NCI-H82 treated with DMSO at 0.1 percent for 48 hours (cell line): ENCODE measurements around the gene OTOP2.

ENCODE experiments used
- DNase-seq: peaks from one replicate; lab custom pipeline; 2025; ENCODE audit not compliant: unreplicated experiment; lab: John Stamatoyannopoulos, UW

OTOP2 gene

DNA sequence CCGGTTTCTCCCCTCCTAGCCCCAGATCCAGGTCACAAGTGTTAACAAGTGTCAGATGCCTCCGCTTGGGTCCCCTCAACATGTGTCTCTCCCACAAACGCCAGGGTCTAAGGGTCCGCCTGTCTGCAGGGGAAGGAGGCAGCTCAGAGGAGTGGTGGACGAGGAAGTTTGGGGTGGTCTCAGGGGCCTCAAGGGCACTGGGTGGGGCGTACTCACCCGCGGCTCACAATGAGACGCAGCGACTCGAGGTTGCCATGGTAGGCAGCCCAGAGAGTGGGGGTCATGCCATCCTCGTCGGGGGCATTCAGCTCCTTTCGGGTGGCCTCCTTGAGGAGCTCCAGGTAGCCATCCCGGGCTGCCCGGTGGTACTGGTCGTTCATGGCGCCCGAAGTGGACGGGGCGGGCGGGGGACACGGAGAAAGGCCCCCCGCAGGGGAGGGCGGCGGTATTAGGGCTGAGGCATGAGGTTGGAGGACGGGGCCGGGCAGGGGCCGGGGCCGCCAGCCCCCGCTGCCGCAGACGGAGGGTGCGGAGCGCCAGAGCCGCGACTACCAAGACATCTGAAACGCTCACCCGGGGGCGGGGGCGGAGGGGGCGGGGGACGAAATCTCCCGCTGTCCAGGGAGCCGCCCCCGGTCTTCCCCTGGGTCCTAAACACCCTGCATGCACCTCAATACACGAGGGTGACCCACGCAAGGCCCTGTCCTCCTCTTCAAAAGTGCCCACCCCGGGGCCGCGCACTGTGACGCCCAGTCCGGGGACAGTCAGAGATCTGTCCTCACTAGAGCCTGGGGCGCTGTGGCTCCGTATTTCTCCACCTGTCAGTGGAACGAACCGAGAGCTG lies 1.2 kb upstream of the OTOP2 start, which contains the start of gene USH1G:
USH1G (minus strand) TSS at position 562 of the 844 bp plus-strand sequence; CDS start at position 380, 182 bp downstream.
- DNase-seq, result no peak

DNA sequence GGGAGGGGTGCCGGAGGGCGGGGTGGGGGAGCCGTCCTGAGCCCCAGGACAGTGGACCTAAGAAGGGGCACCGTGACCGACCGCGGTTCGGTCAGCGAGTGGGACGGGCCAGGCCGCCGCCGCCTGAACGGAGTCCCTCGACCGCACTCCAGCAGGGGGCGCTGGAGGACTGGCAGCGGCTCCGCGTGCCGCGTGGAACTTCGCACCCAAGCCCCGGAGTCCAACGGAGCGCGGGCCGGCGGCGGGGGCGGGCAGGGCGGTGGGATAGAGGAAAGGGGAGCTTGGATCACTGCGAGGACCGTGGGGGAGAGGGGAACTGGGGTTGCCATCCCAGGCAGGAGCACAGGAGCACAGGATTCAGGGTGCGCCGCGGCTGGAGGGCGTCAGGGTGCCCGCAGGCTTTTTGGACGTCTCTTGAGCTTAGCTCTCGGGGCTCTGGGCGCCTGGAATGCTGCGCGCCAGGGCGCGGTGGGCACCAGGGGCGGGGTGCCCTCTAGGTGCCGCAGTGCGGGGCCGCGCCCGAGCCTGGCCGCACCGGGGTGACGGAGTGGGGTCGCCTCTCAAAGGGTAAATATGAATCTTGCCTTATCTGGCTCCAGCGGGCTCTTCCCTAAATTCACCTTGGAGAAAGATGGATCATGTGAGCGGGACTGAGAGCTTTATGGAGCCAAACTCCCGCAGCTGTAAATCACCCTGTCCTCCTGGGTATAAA lies 379 bp upstream of the OTOP2 start:
- DNase-seq, result no peak

DNA sequence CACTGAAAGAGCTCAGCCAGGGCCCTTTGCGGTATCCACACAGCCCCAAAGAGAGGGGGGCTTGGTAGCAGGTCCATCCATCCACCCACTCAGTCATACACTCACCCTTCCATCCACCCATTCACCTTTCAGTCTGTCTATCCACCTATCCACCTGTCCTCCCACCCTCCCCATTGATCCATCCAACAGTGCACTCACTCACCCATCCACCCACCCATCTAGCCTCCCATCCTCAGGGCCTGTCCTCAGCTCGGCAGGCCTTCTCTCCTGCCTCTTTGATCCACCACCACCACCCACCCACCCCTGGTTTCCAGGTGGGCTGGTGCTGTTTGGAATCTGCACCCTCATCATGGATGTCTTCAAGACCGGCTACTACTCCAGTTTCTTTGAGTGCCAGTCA lies 1.2 kb downstream of the OTOP2 start:
- no peak for DNase-seq

DNA sequence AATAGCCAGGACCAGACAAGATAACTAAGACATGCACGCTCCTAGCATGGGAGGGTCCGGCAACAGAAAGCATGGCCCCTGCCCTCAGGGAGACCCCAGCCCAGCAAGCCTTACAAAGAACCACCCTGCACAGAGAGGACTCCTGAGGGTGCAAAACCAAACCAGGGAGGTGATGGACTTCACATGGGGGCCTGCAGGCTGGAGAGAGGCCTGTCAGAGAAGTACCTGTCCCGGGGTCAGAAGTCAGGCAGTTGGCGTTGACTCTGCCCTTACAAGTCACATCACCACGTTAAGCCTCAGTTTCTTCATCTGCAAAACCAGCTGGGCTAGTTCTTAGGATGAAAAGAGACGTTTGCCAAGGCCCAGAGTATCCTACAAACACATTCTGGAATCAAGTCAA lies 4.7 kb downstream of the OTOP2 start:
- no peak for DNase-seq

DNA sequence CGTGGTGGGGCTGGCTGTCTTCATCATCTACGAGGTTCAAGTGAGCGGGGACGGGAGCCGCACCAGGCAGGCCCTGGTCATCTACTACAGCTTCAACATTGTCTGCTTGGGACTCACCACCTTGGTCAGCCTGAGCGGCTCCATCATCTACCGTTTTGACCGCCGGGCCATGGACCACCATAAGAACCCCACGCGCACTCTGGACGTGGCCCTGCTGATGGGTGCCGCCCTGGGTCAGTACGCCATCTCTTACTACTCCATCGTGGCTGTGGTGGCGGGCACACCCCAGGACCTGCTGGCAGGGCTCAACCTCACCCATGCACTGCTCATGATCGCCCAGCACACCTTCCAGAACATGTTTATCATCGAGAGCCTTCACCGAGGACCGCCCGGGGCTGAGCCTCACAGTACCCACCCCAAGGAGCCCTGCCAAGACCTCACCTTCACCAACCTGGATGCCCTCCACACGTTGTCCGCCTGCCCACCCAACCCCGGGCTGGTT lies 6.5 kb downstream of the OTOP2 start:
- no peak for DNase-seq

DNA sequence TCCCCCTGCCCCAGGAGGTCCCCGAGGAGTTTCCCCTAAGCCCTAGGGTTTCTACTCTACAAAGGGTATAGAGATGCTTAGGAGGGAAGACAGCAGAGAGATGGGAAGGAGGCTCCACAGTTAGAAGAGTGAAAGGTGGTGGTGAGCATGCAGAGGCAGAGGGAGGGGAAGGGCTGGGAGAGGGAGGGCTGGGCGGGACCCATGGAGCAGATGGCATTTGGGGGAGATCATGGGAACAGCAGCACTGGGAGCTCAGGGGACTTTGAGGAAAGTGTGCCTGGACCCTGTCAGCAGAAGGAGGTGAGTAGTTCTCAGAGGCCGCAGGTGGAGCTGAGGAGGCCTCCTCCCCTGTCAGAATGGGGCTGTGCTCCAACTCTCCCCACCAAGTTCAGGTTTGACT lies 11.0 kb downstream of the OTOP2 start:
- DNase-seq, result peak; percentile 52

DNA sequence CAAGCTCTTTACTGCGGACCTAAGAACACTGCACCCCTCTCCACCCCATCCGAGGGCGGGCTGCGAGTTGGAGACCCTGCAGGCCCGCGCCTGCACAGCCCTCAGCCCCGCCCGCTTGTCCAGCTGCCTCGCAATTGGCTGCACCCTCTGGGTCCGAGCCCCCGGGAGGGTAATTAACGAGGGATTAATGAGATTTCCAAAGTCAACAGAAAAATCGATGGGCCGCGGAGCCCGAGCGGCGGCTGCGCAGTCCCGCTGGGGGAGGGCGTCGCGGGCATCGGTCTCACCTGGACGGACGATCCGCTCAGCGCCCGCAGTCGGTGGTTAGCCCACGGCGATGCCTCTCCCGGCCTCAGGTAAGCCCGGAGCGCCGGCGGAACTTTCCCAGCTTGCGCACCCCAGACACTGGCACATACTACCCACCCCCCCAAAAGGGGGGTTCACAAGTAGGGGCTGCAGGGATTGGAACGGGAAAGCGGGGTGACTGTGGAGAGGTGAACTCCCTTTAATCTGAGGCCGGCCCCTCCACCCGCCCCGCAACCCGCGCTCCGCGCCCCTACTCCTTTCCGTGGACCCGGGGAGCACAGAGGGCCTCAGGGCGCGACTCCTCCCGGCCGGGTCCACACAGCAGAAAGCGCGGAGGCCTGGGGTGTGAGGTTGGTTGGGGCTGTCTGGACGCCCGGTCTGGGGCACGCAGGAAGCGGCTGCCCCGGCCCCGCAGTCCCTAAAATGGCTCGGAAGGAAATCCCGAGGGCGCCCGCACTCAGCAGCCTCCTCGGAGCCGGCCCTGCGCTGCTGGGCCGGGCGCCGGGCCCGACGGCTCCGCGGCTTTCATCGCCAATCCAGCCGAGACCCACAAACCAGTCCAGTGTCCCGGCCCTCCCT lies 11.8 kb downstream of the OTOP2 start, which contains the start of gene OTOP3:
OTOP3 (plus strand) TSS at position 314 of the 885 bp plus-strand sequence; CDS start at position 338, 24 bp downstream.
- peak; percentile 77 for DNase-seq

DNA sequence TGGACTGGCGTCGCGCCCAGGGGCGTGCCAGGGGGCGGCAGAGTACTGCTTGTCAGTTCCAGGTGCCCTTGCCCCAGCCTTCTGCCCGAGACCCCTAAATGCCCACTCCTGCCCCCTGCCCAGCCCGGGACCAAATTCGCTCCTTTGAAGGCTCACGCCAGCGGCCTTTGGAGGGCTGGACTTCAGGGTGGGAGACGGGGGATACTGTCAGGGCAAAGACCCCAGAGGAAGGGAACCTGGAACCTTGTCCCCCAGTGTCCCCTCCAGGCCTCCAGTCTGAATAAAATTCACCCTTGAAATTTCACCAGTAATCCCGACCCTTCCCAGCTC lies 12.4 kb downstream of the OTOP2 start:
- DNase-seq, result no peak

DNA sequence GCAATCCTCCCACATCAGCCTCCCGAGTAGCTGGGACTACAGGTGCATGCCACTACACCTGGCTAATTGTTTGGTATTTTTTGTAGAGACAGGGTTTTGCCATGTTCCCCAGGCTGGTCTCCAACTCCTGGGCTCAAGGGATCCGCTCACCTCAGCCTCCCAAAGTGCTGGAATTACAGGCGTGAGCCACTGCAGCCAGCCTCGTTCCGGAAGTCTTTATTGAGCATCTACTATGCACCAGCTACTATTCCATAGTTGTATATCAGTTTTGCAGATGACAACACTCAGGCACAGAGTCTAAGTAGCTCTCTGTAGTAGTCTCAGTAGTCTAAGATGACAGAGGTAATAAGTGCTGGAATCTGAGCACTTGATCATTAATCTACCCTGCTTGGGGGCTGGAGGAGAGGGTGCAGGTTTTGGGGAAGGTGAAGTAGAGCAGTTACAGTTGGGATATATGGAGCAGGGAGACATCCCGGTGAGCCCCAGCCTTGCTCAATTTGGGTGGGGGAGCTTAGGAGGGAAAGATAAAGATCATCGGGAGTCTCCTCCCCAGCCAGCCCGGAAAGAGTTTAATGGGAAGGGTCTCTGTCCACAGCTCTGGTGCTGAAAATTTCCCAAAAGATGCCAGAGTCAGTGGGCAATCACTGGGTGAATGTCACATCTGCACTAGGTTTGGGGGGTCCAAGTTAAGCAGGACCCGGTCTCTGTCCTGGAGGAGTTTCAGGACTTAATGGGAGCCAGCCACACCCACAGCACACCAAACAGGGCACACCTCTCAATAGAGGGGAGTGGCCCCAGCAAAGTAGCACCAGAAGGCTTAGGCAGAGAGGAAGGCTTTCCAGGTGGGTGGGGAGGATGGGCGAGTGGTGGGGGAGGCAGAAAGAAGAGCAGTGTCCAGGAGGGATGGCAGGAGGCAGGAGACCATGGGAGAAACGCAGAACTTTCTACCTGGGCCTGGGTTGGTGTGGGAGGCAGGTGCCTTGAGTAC lies 13.3 kb downstream of the OTOP2 start:
- DNase-seq, result peak; percentile 12

DNA sequence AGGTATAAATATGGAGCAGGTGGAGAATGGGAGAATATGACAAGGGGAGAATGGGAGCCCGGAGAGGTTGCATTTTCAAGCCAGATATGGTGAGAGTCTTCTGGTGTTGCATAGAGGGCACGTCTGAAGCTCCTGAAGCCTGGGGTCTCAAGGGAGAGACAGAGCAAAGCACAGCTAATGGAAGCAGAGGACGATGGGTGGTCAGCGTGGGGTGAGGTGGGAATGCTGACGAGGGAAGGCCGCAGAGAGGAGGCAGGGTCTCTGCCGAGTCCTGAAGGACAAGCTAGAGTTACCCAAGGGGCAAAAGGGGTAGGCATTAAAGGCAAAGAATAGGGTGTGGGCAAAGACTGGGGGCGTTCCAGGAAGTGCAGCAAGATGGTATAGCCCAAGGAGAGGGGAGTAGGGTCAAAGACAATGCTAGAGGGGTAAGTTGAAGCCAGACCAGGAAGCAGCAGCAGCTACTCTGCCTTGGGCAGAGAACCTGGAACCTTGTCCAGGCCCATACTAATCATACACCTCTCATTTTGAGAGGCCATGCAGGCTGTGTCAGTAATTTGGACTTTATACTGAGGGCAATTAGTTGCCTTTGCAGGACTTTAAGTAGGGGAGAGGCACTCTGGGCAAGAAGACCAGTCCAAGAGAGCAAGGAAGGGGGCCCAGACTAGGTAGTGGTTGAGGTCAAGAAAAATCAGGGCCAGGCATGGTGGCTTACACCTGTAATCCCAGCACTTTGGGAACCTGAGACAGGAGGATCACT lies 14.3 kb downstream of the OTOP2 start:
- no peak for DNase-seq

DNA sequence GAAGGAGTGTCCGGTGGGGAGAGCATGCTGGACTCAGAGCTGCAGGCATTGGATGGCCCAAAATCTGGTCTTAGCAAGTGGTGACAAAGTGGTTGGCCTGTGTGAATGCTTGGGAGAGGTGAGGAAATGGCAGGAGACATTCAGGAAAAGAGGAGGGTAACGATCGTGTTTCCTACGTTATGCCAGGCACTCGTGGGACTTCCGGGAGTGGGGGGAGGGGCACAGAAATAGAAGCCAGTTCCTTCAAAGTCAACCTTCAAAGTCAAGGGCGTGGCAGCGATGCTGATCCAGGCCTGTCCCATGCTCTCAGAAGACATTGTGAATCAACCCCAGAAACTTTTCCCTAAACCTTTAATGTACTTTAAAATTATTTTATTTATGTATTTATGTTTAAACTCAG lies 15.5 kb downstream of the OTOP2 start:
- DNase-seq, result no peak

DNA sequence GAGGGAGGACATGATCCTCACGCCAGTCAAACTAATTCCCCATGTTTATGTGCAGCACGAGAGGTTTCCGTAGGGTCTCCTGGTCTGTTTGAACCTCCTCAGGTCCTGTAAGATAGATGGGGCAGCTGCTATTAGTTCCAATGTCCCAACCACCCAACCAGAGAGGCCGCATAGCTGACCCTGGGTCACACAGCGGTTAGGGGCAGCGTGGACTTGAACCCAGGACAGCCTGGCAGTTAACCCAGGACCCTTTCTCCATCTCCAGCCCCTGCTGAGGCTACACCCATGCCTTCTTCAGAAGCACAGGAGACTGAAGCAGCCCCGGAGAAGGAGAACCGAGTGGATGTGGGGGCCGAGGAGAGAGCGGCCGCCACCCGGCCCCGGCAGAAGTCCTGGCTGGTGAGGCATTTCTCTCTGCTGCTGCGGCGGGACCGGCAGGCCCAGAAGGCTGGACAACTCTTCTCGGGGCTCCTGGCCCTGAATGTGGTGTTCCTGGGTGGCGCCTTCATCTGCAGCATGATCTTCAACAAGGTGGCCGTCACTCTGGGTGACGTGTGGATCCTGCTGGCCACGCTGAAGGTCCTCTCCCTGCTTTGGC lies 17.2 kb downstream of the OTOP2 start:
- DNase-seq, result no peak

DNA sequence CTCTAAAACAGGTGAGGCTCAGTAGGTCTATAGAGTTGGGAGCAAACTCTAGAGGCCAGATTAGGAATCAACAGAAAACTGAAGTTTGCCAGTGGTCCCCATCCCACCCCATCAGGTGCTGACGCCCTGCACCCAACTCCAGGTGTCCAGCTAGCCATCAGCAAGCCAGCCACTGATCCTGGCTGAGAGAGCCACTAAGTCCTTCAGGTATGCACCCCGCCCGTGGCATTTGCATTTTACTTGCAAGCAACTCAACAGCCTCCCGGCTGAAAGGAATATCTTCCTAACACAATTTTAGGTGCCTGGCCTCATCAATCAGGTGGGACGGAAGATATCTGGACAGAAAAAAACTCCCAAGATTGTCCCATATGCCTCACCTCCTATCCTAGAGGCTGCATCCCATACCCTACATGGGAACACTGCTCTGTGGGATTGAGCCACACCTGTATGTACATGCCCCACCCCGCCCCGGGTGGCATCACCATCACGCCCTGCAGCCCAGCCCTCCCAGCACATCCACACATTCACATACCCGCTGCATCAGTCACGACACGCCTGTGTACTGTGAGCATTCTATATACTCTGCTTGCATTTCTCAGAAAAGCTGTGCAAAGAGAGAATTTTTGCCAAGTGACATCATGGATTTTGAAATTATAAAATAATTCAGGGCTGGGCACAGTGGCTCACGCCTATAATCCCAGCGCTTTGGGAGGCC lies 19.9 kb downstream of the OTOP2 start:
- DNase-seq, result no peak

DNA sequence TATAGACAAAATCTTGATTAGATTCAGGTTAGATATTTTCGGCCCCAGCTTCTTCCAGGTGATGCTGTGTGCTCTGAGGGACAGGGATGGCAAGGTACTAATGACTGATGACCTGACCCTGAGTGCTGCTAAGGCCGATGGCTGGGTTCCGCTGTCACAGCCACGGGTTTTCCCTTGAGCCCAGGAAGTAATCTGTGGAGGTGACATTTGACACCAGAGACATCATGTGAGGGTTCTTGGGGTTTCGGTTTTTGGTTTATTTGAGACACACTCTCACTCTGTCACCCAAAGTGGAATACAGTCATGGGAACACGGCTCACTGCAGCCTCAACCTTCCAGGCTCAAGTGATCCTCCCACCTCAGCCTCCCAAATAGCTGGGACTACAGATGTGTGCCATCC lies 21.5 kb downstream of the OTOP2 start:
- no peak for DNase-seq

DNA sequence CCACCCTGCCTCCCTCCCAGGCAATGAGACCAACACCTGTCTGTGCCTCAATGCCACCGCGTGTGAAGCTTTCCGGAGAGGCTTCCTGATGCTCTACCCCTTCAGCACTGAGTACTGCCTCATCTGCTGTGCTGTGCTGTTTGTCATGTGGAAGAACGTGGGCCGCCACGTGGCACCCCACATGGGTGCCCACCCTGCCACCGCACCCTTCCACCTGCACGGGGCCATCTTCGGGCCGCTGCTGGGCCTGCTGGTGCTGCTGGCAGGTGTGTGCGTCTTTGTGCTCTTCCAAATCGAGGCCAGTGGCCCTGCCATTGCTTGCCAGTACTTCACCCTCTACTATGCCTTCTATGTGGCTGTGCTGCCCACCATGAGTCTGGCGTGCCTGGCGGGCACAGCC lies 22.6 kb downstream of the OTOP2 start:
- no peak for DNase-seq

DNA sequence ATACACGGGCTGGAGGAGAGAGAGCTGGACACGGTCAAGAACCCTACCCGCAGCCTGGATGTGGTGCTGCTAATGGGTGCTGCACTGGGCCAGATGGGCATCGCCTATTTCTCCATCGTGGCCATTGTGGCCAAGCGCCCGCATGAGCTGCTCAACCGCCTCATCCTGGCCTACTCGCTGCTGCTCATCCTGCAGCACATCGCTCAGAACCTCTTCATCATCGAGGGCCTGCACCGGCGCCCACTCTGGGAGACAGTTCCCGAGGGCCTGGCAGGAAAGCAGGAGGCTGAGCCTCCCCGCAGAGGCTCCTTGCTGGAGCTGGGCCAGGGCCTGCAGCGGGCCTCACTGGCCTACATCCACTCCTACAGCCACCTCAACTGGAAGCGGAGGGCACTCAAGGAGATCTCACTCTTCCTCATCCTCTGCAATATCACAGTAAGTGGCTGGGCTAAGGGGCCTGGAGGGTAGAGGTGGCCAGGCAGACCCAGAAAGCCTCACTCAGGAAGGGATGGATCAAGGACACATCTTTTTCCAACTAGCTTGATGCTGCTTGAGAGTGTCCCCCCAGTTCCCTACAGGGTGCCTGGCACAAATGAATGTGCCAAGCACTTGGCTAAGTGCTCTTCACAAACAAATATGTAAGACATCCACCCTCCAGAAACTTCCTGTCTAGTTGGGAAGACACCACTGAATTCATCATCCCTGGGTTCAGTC lies 23.1 kb downstream of the OTOP2 start:
- DNase-seq, result no peak

DNA sequence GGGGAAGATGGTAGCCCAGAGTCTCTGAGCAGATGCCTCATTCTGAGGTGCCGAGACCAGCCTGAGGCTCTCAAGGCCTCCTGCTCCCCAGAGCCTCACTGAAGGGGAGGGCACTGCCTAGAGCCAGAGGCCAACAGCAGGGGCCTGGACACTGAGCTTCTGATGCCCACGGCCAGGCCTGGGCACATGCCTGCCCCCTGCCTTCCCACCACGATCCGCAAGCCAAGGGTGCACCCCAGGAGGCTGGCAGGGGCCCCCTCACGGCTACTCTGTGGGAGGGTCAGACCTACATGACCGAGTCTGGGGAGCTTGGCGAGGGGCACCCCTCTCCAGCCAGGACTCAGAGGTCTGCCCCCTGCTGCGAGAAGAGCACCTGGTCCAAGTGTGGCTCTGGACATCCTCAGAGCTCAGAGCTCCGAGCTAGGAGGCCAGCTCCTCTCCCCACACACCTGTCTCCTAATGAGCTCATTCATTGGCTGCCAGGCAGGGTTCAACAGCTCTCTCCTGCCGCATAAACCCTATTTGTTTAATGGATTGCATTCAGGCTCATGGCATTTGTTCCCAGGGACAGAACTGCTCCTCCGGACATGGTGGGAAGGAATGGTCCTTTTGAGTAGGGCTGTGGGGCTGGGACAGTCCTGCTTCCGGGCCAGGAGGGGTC lies 25.5 kb downstream of the OTOP2 start:
- DNase-seq, result no peak
